B cell (primary cell): ENCODE results near the gene MYOC. TPM values are rescaled to one million over a fixed set of nuclear protein-coding genes. Genes with fewer than 3 reads are reported as not detected.

Experiments used
- ATAC-seq: fragments of 200-7000 bp; cut with Tn5 transposase; one replicate; pipeline ENCODE4 v1.10.0; 2021; ENCODE audit warnings: low read depth, mild to moderate bottlenecking, moderate number of reproducible peaks, moderate library complexity
- CTCF ChIA-PET: fragments of 350-600 bp; sonication (Branson Sonifier 250); formaldehyde crosslinking; loops from one replicate; lab custom pipeline; 2021; ENCODE audit warnings: antibody characterized with exemption, inconsistent platforms; lab: Charles Lee
- POLR2A ChIA-PET: fragments of 350-600 bp; sonication (Branson Sonifier 250); formaldehyde crosslinking; loops from one replicate; lab custom pipeline; 2021; ENCODE audit warnings: antibody characterized with exemption; lab: Charles Lee
- DNase-seq: peaks from one replicate; pipeline ENCODE4 v3.0.0; 2013
- H2AFZ ChIP-seq: 2 replicates; pipeline ENCODE4 v1.6.1; 2012; ENCODE audit warnings: mild to moderate bottlenecking, low read depth, low read length; ENCODE audit not compliant: insufficient read depth, poor library complexity, severe bottlenecking
- H3K27ac ChIP-seq, 2 donors: 1 replicate in 1 of 2; 2 replicates in 1 of 2; pipeline ENCODE4 v1.5.1; 2012 to 2013; ENCODE audit warnings: low read length in 2 of 2, mild to moderate bottlenecking in 2 of 2, moderate library complexity in 1 of 2
- H3K27me3 ChIP-seq, 4 experiments: fragments of 200-600 bp in 1 of 4; sonication (generic) in 1 of 4; replicated peaks in 1 of 4; 1 replicate in 2 of 4; 2 replicates in 2 of 4; pipeline versions ENCODE4 v1.6.1 to v1.7.0; 2013 to 2016; ENCODE audit warnings: low read length in 3 of 4, mild to moderate bottlenecking in 2 of 4, mixed read lengths in 1 of 4, moderate library complexity in 1 of 4; ENCODE audit not compliant: insufficient read depth in 4 of 4, control insufficient read depth in 3 of 4; ENCODE audit errors: control extremely low read depth in 1 of 4
- H3K36me3 ChIP-seq, 2 experiments: replicated peaks in 1 of 2; 1 replicate in 1 of 2; 2 replicates in 1 of 2; pipeline versions ENCODE4 v1.6.1 to v1.7.1; 2013; ENCODE audit warnings: low read length in 1 of 2; ENCODE audit not compliant: insufficient read depth in 2 of 2, control insufficient read depth in 1 of 2; ENCODE audit errors: control extremely low read depth in 1 of 2, extremely low read depth in 1 of 2
- H3K4me1 ChIP-seq, 2 donors: fragments of 200-600 bp in 1 of 2; sonication (generic) in 1 of 2; 1 replicate in 1 of 2; 2 replicates in 1 of 2; pipeline versions ENCODE4 v1.5.1 to v1.6.1; 2013 to 2017; ENCODE audit warnings: low read length in 2 of 2; ENCODE audit not compliant: control insufficient read depth in 2 of 2, insufficient read depth in 2 of 2
- H3K4me2 ChIP-seq: replicated peaks from 2 replicates; pipeline ENCODE3; 2012; ENCODE audit warnings: mild to moderate bottlenecking, low read depth, low read length; ENCODE audit not compliant: poor library complexity, severe bottlenecking
- H3K4me3 ChIP-seq, 5 experiments: fragments of 200-600 bp in 1 of 5; sonication (generic) in 1 of 5; 1 replicate in 3 of 5; 2 replicates in 2 of 5; pipeline versions ENCODE4 v1.5.1 to v1.7.0; 2011 to 2016; ENCODE audit warnings: low read length in 4 of 5, mild to moderate bottlenecking in 4 of 5, low read depth in 2 of 5, control low read depth in 1 of 5, moderate library complexity in 1 of 5; ENCODE audit not compliant: insufficient read depth in 1 of 5; ENCODE audit errors: control extremely low read depth in 1 of 5, extremely low read depth in 1 of 5
- H3K79me2 ChIP-seq: fragments of 200-600 bp; sonication (generic); one replicate; pipeline ENCODE4 v1.6.0; 2016; ENCODE audit warnings: low read length; ENCODE audit not compliant: control insufficient read depth, insufficient read depth
- H3K9ac ChIP-seq: fragments of 200-600 bp; sonication (generic); 2 replicates; pipeline ENCODE4 v1.6.1; 2017; ENCODE audit warnings: mild to moderate bottlenecking, low read length, moderate library complexity
- H3K9me3 ChIP-seq, 3 donors: one replicate each; pipeline versions ENCODE4 v1.6.1 to v1.7.1; 2013; ENCODE audit warnings: low read length in 2 of 3; ENCODE audit not compliant: control insufficient read depth in 2 of 3, insufficient read depth in 1 of 3; ENCODE audit errors: control extremely low read depth in 1 of 3
- H4K20me1 ChIP-seq: 2 replicates; pipeline ENCODE4 v1.6.0; 2012; ENCODE audit warnings: mild to moderate bottlenecking, low read length; ENCODE audit not compliant: insufficient read depth, control insufficient read depth, poor library complexity, severe bottlenecking
- H3K27ac Mint-ChIP-seq: one replicate; pipeline ENCODE4 v1.8.0; 2021; ENCODE audit warnings: mixed read lengths
- H3K27me3 Mint-ChIP-seq: one replicate; pipeline ENCODE4 v1.8.0; 2021; ENCODE audit warnings: mixed read lengths
- H3K4me1 Mint-ChIP-seq: one replicate; pipeline ENCODE4 v1.8.0; 2021; ENCODE audit warnings: mixed read lengths
- H3K4me3 Mint-ChIP-seq: one replicate; pipeline ENCODE4 v1.8.0; 2021; ENCODE audit warnings: mixed read lengths
- H3K9me3 Mint-ChIP-seq: one replicate; pipeline ENCODE4 v1.8.0; 2022; ENCODE audit warnings: mixed read lengths; ENCODE audit not compliant: insufficient read depth
- CTCF ChIP-seq: fragments of 200-600 bp; IDR thresholded peaks from one replicate; pipeline ENCODE4 v1.8.0; 2022; ENCODE audit warnings: antibody characterized with exemption, mild to moderate bottlenecking
- EZH2 ChIP-seq: IDR thresholded peaks from 2 replicates; pipeline ENCODE4 v1.6.1; 2012; ENCODE audit warnings: borderline replicate concordance, low read depth, mild to moderate bottlenecking, moderate library complexity, low read length; ENCODE audit not compliant: insufficient read depth, poor library complexity, severe bottlenecking
- WGBS: methylation state at CpG from one replicate; pipeline ENCODE4 v1.1.5; 2013; ENCODE audit warnings: missing lambda C conversion rate; ENCODE audit not compliant: insufficient coverage; 5-methylcytosine and 5-hydroxymethylcytosine counted together
- intact Hi-C: fragments of 100-400 bp; cut with micrococcal nuclease; formaldehyde crosslinking; loops from one replicate; pipeline ENCODE4 v1.10.0; 2022
- polyA plus RNA-seq: library from polyadenylated mRNA; depleted of rRNA; stranded (reverse); fragments of >200 nt; gene quantifications from 2 replicates; pipeline ENCODE4 v1.2.3, GENCODE V29; 2012
- total RNA-seq, 2 donors: library from RNA; stranded (reverse); fragments of 120-200 nt in 1 of 2; gene quantifications; 1 replicate in 1 of 2; 2 replicates in 1 of 2; pipeline versions ENCODE4 v1.2.3 to v1.2.4, GENCODE V29; 2013 to 2022

Gene MYOC
- total and polyA plus RNA-seq, 2 donors (not counting 1 experiment from before 2014, with no cell fraction given): not detected

- intact Hi-C loops: no loop called here
Observed at GRCh38 chr1:171596119-171596518, 56.4 kb downstream of the MYOC start.

GRCh38 chr1:171595324-171595723 lies 57.2 kb downstream of the MYOC start:
- no peak for ATAC-seq
- 78% methylated on average over 1 of the region's 1 CpG for WGBS
- TF ChIP-seq EZH2 (no peak), CTCF (no peak)
- no peak for DNase-seq
- H3K4me1 ChIP-seq: no peaks in the 10 kb centered on the region
- no peak overlapping the region for H2AFZ ChIP-seq
- Mint-ChIP-seq H3K4me1 (peaks cover 2% of the 10 kb centered on the region), H3K27ac (no peak overlapping the region), H3K27me3 (no peaks in the 10 kb centered on the region), H3K4me3 (no peak overlapping the region), H3K9me3 (no peaks in the 10 kb centered on the region)
- ChIA-PET CTCF (no interaction called here), POLR2A (no interaction called here)
- intact Hi-C loops: no loop called here
- H3K4me2 ChIP-seq: no peak overlapping the region
- H3K9me3 ChIP-seq: no peaks in the 10 kb centered on the region
- H3K27me3 ChIP-seq: no peaks in the 10 kb centered on the region
- H3K4me3 ChIP-seq: no peak overlapping the region
- no peak overlapping the region for H3K9ac ChIP-seq
- peaks cover 3 to 25% of the 10 kb centered on the region in 2 experiments for H3K36me3 ChIP-seq
- no peak overlapping the region for H3K27ac ChIP-seq
- H4K20me1 ChIP-seq: no peaks in the 10 kb centered on the region
- no peaks in the 10 kb centered on the region for H3K79me2 ChIP-seq

More at GRCh38 chr1:171596119-171596518, 56.4 kb downstream of the MYOC start:
- ATAC-seq: no peak
- Histone ChIP-seq H3K9me3 (no peaks in the 10 kb centered on the region), H4K20me1 (no peaks in the 10 kb centered on the region), H3K4me2 (no peak overlapping the region), H3K4me1 (no peaks in the 10 kb centered on the region), H3K9ac (no peak overlapping the region), H3K27me3 (no peaks in the 10 kb centered on the region), H3K4me3 (no peak overlapping the region), H3K79me2 (no peaks in the 10 kb centered on the region), H2AFZ (no peak overlapping the region), H3K27ac (no peak overlapping the region), H3K36me3 (peaks cover 3 to 17% of the 10 kb centered on the region in 2 experiments)
- Mint-ChIP-seq H3K4me3 (no peak overlapping the region), H3K27ac (no peak overlapping the region), H3K27me3 (no peaks in the 10 kb centered on the region), H3K9me3 (no peaks in the 10 kb centered on the region), H3K4me1 (peaks cover 2% of the 10 kb centered on the region)
- ChIA-PET POLR2A (no interaction called here), CTCF (interaction anchor here (0.6 kb wide), 1 partner anchor 1574 kb away, joined by 4 read pairs; no protein-coding TSS in a partner anchor)
- TF ChIP-seq CTCF (no peak), EZH2 (no peak)
- no CpG with 5 or more reads among the region's 1 CpG for WGBS
- no peak for DNase-seq
